DMS114 treated with DMSO at 0.1 percent for 48 hours (cell line): ENCODE results near the gene PDCD1LG2.
"Not testable (repeated sequence)": the region's sequence is repeated elsewhere in the genome, so short reads cannot be mapped to it uniquely, and the experiment has no call there.

Source experiments
- DNase-seq: peaks from one replicate; lab custom pipeline; 2025; ENCODE audit not compliant: unreplicated experiment; lab: John Stamatoyannopoulos, UW

Gene PDCD1LG2

DNA sequence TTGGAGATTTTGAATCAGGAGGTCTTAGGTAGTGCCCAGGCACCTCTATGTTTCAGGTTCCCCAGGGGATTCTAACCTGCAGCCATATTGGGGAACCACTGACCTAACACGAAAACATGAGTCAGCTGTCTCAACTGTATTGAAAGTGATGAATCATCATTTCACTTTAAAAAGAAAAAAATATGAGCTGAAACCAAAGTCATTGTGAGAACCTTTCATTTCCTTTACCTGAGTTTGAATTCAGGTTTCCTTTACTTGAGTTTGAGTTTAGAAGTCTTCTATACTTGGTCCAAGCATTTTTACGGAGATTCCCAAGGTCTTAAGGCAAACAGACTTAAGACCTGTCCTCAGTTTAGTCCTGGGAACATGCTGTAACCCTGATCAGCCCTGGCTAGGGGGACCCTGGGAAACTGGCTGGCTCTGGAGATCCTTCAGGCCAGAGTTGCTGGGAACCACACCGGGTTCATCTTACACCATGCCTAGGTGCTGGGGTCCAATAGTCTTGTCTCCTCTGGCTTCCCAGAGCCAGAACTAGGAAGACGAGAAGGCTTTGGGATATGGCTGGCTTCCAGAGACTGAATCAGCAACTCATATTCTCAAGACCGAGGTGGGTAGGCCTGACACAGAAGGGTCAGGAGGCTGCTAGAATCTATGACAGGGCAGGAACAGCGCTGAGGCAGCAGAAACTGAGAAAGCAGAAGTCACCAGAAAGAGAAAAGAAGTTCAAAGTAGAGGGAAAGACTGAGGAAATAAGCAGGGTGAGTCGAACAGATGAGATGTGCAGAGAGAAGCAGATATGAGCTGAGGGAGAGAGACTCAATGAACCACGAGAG is 16.4 kb upstream of the PDCD1LG2 start:
- no peak for DNase-seq

- DNase-seq: not testable (repeated sequence)
Measured at GRCh38 chr9:5494765-5495164, 15.6 kb upstream of the PDCD1LG2 start.

- DNase-seq: no peak
Measured at GRCh38 chr9:5499157-5499556, 11.2 kb upstream of the PDCD1LG2 start.

- no peak for DNase-seq
Measured at GRCh38 chr9:5499889-5500398, 10.4 kb upstream of the PDCD1LG2 start.

DNA sequence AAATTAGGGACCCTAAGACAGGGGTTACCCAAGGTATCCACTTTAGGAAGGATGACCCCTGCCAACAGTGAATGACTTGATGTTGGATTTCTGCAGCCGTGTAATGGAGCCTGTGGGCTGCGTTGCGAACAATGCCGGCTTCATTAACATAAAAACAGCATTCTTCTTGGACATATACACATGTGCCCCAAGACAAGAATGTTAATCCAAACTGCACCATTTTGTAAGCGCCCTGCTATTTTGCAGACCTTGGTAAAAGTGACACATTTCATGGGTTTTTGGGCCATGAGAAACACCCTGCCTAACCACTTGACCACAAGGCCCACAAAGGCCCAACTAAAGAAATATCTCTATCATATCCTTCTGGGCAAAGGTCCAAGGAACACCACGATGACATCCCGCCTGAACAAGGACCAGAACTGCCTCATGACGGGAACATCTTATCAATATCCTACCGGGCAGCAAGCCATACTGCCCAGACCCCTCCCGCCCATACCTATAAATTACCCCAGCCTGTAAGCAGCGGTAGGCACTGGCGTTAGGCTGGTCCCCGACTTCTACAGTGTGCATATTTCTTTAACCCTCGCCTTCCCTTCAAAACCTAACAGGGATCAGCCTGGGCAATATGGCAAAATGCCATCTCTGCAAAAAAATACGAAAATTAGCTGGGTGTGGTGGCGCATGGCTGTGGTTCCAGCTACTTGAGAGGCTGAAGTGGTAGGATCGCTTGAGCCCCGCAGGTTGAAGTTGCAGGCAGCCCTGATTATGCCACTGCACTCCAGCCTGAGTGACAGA is 9.7 kb upstream of the PDCD1LG2 start:
- DNase-seq: no peak

DNA sequence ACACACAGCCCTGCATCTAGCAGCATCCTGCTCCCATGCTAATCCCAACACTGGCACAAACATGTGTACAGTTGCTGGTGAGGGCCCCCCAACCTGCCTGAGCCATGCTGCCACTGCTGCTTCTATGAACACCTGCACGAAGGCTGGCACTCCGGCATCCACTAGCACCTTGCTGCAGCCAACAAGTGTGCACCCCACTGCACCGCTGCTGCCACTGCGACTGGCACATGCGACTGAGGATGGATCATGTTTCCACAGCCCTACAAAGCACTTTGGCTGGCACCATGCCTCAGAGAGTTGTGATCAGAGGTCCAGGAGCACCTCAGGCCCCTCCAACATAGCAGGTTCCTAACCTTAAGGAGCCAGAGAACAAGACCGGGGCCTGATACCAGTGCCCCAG is 7.8 kb upstream of the PDCD1LG2 start:
- no peak for DNase-seq

GRCh38 chr9:5509573-5509972 is 758 bp upstream of the PDCD1LG2 start:
- DNase-seq: no peak

DNA sequence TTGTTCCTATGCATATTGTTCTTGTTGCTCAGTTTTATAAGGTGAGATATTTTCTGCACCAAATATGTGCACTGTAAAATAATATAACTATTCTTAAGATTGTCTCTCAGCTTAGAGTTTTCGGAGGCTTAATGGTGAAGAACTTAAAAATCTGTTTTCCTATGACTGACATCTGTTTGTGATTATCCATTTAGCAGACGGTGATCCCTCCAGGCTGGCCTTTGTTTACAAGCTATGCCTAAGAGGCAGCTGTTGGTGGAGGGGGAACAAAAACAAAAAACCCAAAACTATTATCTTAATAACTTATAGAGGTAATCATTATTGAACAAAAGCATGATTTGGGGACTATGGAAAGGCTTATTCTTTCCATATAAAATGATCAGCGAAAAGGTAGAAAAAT is 658 bp downstream of the PDCD1LG2 start:
- DNase-seq: no peak

- no peak for DNase-seq
Measured at GRCh38 chr9:5511476-5511875, 1.1 kb downstream of the PDCD1LG2 start.

DNA sequence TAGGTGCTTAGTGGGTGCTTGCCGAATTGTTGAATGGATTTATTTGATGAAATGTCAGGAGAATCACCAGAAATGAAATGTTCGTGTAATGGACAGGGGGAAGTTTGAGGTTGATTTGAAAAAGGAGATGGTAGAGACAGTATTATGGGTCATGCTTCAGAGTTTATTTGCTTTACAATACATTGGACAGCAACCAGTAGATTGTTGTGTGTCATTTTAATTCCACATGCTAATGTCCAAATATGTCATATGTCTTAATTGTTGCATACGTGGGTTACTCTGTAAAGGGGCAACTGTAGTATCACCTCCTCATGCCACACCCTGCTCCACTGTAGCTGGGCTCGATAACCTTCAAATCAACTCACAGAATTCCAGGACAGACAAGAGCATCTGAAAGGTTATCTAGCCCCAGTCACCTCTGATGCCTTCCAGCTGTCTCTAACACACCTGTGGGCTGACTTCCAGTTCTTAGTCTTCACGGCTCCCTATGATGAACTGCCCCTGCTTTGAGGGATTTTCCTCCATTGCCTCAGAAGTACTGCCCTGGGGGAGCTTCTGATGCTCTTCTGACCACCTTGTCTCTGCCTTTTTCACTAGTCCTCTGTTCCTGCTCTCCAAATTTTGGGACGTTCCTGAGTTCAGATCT is 1.7 kb downstream of the PDCD1LG2 start:
- no peak for DNase-seq

DNA sequence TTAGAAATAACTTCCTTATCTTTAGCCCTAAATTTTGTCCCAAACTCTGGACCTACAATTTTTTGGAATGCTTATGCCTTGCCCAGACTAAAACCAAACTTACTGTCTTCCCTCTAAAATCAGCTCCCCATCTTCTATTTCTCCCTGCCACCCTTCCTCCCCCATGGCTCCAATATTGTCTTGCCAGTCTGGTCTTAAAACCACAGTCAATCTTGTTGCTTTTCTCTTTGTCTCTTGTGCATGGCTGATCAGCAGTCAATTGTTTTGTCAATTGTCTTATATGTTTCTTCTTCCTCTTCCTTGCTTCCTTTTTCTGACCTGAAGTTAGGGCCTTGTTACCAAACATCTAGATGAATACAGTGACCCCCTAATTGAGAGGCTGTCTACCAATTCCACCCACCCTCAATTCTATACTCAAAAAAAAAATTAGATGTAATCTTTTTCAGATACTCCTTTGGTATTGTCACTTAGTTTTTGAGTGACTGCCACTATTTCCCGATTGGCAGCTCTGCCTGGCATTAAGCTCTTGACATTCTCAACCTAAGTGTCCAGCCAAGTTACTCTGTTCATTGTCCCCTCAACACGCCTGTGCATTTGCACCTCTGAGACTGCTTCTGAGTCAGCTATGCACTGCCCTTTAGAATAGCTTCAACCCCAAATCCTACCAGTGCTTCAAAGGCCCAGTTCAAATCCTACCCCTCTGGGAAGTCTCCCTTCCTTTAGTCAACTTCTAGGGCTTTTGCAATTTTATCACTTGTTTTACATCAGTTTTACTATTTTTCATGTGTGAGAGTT is 2.5 kb downstream of the PDCD1LG2 start:
- DNase-seq: no peak

GRCh38 chr9:5513966-5514616 is 3.8 kb downstream of the PDCD1LG2 start:
- DNase-seq: no peak

- no peak for DNase-seq
Measured at GRCh38 chr9:5514617-5515260, 4.4 kb downstream of the PDCD1LG2 start.

DNA sequence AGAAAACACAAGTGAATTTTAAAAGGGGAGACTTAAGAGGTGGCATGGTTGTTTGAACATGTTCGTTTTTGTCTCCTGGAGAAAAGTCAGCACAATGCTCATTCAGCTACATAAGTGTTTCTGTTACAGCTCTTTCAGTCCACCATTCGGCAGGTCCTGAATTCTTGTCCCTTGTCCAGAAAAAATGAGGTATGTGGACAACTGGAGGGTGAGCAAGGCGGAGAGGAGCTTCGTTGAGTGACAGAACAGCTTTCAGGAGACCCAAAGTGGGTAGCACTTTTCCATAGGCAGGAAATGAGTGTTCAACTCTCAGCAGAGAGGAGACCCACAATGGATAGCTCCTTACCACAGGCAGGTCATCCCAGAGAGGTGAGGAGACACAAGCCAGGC is 4.9 kb downstream of the PDCD1LG2 start:
- DNase-seq: no peak

DNA sequence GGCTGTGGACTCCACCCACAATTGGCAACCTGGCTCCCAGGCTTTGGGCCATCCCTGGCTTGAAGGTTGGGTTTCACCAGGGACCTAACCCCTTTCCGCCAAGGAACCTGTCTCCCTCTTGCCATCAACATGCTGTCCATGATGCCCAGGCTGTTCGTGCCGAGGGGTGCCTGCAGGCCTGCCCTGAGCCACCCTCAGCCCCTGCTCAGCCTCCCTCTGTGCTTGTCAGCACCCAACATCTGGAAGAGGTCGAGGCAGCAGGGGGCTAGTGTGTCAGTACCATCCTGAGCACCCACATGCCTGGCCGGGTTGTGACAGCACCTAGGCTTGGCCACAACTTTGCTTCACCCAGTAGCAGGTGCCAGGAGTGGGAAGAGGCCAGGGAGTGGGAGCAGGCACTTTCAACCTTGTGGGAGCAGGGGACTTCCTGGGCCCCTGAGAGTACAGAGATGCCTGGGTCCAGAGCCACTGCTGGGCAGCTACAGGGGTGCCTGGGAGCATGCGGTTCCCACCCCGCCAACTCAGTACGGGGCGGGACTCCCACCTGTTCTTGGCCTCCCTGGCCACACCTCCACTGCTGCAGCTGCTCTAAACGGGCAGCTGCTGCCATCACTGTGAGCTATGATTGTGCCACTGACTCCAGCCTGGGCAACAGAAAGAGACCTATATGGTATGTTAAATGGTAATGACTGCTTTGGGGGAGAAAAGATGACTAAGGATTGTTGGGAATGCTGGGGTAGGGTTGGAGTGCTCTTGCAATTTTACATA is 6.3 kb downstream of the PDCD1LG2 start:
- no peak for DNase-seq

DNA sequence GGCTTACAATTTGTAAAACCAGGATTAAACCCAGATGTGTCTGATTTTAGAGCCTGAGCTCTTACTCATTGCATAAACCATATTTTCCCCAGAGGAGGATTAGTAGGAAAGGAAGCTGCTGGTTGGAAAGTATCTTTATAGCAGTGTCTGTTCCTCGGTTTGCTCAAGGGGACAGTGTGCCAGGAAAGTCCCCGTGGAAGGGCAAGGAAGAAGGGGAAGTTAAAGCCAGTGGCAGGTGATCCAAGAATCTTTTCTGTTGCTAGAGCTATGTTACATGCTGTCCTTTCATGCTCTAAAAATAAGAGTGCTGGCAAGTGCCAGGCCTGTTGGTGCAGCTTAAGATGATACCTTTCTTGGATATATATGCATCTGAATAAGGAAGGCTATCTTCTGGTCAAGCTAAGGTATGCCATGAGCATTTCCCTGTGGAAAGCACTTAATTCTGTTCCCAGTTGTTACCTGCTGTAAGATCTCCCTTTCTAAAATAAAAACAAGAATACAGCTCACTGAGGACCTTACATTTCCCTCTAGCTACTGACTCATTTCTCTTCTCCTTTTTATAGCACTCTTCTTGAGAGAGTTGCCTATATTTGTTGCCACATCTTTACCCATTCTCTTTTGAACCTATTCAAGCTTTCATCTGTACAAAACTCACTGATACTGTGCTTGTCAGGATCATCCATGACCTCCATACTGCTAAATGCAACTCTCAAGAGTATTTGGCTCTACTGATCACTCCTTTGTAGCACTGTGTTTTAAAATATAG is 8.0 kb downstream of the PDCD1LG2 start:
- DNase-seq: no peak

DNA sequence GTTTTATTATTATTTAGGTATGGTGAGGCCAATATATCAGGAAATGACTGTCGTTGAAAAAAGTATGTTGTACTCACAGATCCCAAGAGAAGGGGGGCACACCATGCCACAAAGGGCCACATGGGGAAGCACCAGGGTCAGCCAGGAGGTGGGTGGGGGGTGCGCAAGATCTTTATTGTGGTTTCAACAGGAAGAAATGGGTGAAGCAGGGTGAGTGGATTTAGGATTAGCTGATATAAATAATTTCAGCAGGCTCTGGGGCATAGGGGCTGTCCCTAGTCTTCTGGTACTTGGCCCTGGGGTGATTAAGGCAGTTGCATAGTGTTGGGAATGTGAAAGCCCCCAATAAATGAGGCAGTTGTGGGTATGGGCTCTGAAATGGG is 8.6 kb downstream of the PDCD1LG2 start:
- no peak for DNase-seq

DNA sequence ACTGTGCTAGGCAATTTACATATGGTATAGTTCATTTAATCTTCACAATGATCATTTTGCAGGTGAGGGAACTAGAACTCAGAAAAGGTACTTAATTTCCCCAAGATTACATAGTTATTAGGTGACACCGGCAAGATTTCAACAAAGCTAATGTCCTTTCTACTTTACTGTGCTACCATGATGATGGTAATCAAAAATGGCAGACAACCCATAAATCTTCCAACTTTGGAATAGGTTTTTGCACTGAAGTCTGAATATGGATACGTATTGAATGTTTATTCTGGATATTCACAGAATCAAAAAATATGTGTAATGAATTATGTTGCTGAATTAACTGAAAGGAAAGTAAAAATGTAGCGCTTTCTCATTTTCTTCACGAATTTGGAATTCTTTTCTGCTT is 13.8 kb downstream of the PDCD1LG2 start:
- DNase-seq: no peak
